ENCODE results near the gene SYVN1.

DNA sequence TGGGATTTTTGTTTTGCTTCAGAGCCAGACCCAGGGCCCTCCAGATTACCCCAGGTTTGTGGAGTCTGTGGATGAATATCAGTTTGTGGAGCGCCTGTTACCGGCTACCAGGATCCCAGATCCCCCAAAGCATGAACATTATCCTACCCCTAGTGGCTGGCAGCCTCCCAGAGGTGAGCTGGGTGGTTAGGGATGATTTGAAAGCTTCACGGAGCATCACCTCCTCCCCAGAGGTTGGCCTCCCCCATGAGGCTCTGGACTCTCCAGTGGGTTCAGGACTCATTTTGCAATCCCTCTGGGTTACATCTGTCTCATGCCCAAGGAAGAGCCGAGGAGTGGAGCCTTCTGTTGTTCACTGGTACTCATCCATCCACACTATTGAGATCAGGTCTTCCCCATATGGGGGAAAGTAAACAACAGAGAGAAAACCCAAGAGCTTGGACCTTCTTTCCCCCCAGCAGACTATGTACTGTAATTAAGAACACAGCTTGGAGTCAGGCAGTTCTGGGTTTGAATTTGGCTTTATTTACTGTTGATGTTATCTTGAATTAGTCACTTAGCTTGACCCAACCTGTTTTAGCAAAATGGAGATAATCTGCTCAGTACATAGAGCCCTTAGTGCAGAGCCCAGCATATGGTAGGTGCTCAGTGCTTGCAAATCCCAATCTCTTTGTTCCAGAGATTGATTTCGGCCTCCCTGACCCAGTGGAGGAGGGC lies 9.7 kb downstream of the SYVN1 start:
- TF ChIP-seq, protein P1, sequence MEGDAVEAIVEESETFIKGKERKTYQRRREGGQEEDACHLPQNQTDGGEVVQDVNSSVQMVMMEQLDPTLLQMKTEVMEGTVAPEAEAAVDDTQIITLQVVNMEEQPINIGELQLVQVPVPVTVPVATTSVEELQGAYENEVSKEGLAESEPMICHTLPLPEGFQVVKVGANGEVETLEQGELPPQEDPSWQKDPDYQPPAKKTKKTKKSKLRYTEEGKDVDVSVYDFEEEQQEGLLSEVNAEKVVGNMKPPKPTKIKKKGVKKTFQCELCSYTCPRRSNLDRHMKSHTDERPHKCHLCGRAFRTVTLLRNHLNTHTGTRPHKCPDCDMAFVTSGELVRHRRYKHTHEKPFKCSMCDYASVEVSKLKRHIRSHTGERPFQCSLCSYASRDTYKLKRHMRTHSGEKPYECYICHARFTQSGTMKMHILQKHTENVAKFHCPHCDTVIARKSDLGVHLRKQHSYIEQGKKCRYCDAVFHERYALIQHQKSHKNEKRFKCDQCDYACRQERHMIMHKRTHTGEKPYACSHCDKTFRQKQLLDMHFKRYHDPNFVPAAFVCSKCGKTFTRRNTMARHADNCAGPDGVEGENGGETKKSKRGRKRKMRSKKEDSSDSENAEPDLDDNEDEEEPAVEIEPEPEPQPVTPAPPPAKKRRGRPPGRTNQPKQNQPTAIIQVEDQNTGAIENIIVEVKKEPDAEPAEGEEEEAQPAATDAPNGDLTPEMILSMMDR (IDR thresholded peaks at IDR 0.05), result no peak
- no peak for TF ChIP-seq EP300 (IDR thresholded peaks at IDR 0.05; ENCODE audit: low read depth)
- TF ChIP-seq POLR2A (IDR thresholded peaks at IDR 0.05), result no peak
- no peak for TF ChIP-seq POLR2AphosphoS5 (IDR thresholded peaks at IDR 0.05)
